Liver (tissue), 9 donors: ENCODE measurements around the gene CCDC12. TPM values are rescaled to one million over a fixed set of nuclear protein-coding genes. Genes with fewer than 3 reads are reported as not detected.
A peak's percentile ranks its signal among the peaks of the same experiment; 100 is the strongest.

ENCODE experiments used
- DNase-seq: peaks from one replicate; pipeline ENCODE4 v3.0.0-alpha.2; 2017; ENCODE audit warnings: low spot score
- H3K27ac ChIP-seq, 2 donors: one replicate each; pipeline ENCODE4 v1.7.0; 2013; ENCODE audit warnings: inconsistent platforms in 2 of 2, low read length in 2 of 2, control low read depth in 1 of 2, low read depth in 1 of 2, mild to moderate bottlenecking in 1 of 2
- H3K27me3 ChIP-seq, 4 donors: one replicate each; pipeline versions ENCODE4 v1.6.1 to v1.7.0; 2013; ENCODE audit warnings: low read length in 3 of 4, inconsistent platforms in 1 of 4, mild to moderate bottlenecking in 1 of 4, moderate library complexity in 1 of 4; ENCODE audit not compliant: control insufficient read depth in 4 of 4, insufficient read depth in 4 of 4
- H3K36me3 ChIP-seq, 4 donors: one replicate each; pipeline versions ENCODE4 v1.6.1 to v1.7.0; 2013; ENCODE audit warnings: low read length in 3 of 4, mild to moderate bottlenecking in 3 of 4, low read depth in 1 of 4, moderate library complexity in 1 of 4; ENCODE audit not compliant: control insufficient read depth in 4 of 4, insufficient read depth in 3 of 4
- H3K4me1 ChIP-seq, 4 donors: one replicate each; pipeline versions ENCODE4 v1.6.1 to v1.7.0; 2013; ENCODE audit warnings: low read length in 3 of 4, mild to moderate bottlenecking in 3 of 4, moderate library complexity in 1 of 4; ENCODE audit not compliant: control insufficient read depth in 4 of 4, insufficient read depth in 4 of 4
- H3K4me3 ChIP-seq, 3 donors: one replicate each; pipeline versions ENCODE4 v1.6.1 to v1.7.0; 2013; ENCODE audit warnings: low read length in 3 of 3, control low read depth in 1 of 3, low read depth in 1 of 3, mild to moderate bottlenecking in 1 of 3
- H3K9ac ChIP-seq, 2 donors: one replicate each; pipeline ENCODE4 v1.7.0; 2013; ENCODE audit warnings: low read length in 2 of 2, mild to moderate bottlenecking in 2 of 2, moderate library complexity in 2 of 2, control low read depth in 1 of 2, low read depth in 1 of 2
- H3K9me3 ChIP-seq, 4 donors: one replicate each; pipeline versions ENCODE4 v1.6.1 to v1.7.0; 2013; ENCODE audit warnings: low read length in 3 of 4; ENCODE audit not compliant: control insufficient read depth in 4 of 4
- FOXA1 ChIP-seq: IDR thresholded peaks from 2 replicates; pipeline ENCODE4 v1.6.1; 2016; ENCODE audit warnings: antibody characterized with exemption
- GABPA ChIP-seq, 2 donors: IDR thresholded peaks in 1 of 2; conservative IDR thresholded peaks in 1 of 2; 2 replicates each; pipeline ENCODE4 v1.6.1; 2016; ENCODE audit warnings: antibody characterized with exemption in 2 of 2, mild to moderate bottlenecking in 1 of 2, moderate library complexity in 1 of 2
- HNF4A ChIP-seq, 2 donors: conservative IDR thresholded peaks; 2 replicates each; pipeline ENCODE4 v1.6.1; 2016; ENCODE audit warnings: antibody characterized with exemption in 2 of 2, mild to moderate bottlenecking in 2 of 2
- JUND ChIP-seq, 2 donors: IDR thresholded peaks; 2 replicates each; pipeline ENCODE4 v1.6.1; 2016; ENCODE audit warnings: antibody characterized with exemption in 2 of 2
- NR2F2 ChIP-seq: IDR thresholded peaks from 2 replicates; pipeline ENCODE4 v1.6.1; 2016; ENCODE audit warnings: antibody characterized with exemption
- RAD21 ChIP-seq, 2 donors: IDR thresholded peaks; 2 replicates each; pipeline ENCODE4 v1.6.1; 2016; ENCODE audit warnings: antibody characterized with exemption in 2 of 2, mild to moderate bottlenecking in 2 of 2
- RXRA ChIP-seq, 2 donors: IDR thresholded peaks; 2 replicates each; pipeline ENCODE4 v1.6.1; 2017 to 2018; ENCODE audit warnings: antibody characterized with exemption in 2 of 2, mild to moderate bottlenecking in 1 of 2
- SP1 ChIP-seq: IDR thresholded peaks from 2 replicates; pipeline ENCODE4 v1.6.1; 2018; ENCODE audit warnings: antibody characterized with exemption, mild to moderate bottlenecking
- YY1 ChIP-seq: IDR thresholded peaks from 2 replicates; pipeline ENCODE4 v1.6.1; 2016; ENCODE audit warnings: antibody characterized with exemption, mild to moderate bottlenecking
- WGBS: extraction: QIAGEN DNeasy Blood & Tissue Kit; methylation state at CpG from one replicate; pipeline ENCODE4 v1.1.7; 2013; 5-methylcytosine and 5-hydroxymethylcytosine counted together
- polyA plus RNA-seq, 2 donors: library from polyadenylated mRNA; stranded (reverse) in 1 of 2; unstranded in 1 of 2; fragments of 200-250 nt in 1 of 2; fragments of >200 nt in 1 of 2; fragmentation: Nextera tagmentation in 1 of 2; extraction: Ambion mirVana in 1 of 2; gene quantifications; one replicate each; pipeline versions ENCODE4 v1.2.1 to v1.2.3, GENCODE V29; 2013 to 2015
- total RNA-seq, 2 donors: library from RNA; depleted of rRNA; stranded (reverse); fragments of >200 nt; gene quantifications; one replicate each; pipeline ENCODE4 v1.2.3, GENCODE V29; 2014
- TF ChIP-seq, protein P1 (sequence below): IDR thresholded peaks from 2 replicates; pipeline ENCODE4 v1.6.1; 2016; ENCODE audit warnings: antibody characterized with exemption
- TF ChIP-seq, protein P2 (sequence below): IDR thresholded peaks from 2 replicates; pipeline ENCODE4 v1.6.1; 2016; ENCODE audit warnings: antibody characterized with exemption
- TF ChIP-seq, protein P3 (sequence below): IDR thresholded peaks from 2 replicates; pipeline ENCODE4 v1.6.1; 2016; ENCODE audit warnings: antibody characterized with exemption, mild to moderate bottlenecking
- donor health status: healthy.
- donor health status: healthy.
- donor health status: healthy.
- donor health status: healthy.
- donor health status: healthy.

CCDC12 gene
- total and polyA plus RNA-seq, 4 donors = 8.5 to 35.1 (median 26.6) TPM

DNA sequence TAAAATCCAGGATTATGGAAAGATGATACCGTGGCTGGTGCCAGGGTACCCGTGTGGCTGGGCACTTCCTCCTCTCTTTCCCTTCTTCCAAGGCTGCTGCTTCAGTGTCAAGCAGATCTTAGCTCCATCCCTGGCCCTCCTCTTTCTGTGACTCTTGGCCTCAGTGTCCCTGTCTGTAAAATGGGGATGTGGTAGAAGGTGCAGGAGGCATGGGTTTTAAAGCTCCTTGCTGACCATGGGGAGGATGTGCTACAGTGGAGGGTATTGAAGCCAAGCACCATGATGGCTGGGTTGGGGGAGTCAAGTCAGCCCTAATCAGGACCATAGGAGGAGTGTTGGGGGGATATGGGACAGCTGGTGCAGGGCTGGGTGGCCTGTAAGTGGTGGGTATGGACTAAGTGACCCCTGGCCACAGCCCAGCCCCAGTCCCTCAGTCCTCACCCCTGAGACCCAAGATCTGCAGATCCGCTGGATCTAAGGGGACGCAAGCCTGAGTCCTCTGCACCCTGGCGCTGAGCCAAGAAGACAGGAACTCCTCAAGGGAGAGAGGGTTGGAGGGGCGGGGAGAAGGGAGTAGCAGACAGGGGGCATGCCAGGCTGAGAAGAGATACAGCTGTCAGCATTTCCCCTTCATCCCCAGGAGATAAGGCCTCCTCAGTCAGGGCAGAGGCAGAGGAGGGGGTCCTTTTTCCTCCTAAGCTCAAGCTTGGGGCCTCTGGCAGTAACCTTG is 87.0 kb downstream of the CCDC12 start:
- peaks cover 2 to 14% (median 5%) of the 10 kb centered on the region in 4 donors for H3K4me1 ChIP-seq
- DNase-seq = no peak
- peak overlapping the region in 1 of 2 donors; percentile 25 for H3K27ac ChIP-seq
- WGBS = 61% methylated on average over 6 of the region's 6 CpGs
- no peak overlapping the region for H3K4me3 ChIP-seq
- TF ChIP-seq NR2F2 (peak; percentile 18), RXRA (IDR thresholded peaks at IDR 0.05) (no peak)
- no peaks in the 10 kb centered on the region for H3K36me3 ChIP-seq
- no peak overlapping the region for H3K9ac ChIP-seq
- H3K9me3 ChIP-seq = no peaks in the 10 kb centered on the region
- no peaks in the 10 kb centered on the region for H3K27me3 ChIP-seq

DNA sequence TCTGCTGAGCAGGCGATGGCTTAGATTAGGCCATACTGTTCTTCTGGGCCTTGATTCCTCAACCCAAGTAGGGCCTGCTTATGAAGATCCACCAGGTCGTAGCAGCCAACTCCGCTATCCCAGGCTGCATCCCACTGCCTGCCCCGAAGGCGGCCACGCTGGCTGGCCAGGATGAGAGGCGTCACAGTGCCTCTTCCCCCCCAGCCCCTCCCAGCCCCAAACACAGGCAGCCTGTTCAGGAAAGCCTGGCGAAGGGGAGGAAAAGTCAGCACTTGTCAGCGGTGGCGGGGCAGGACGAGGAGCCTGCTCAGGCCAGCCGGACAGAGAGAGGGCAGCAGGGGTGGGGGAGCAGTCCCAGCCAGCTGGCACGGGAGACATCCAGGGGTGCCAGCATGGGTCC is 87.8 kb downstream of the CCDC12 start:
- H3K4me3 ChIP-seq = no peak overlapping the region
- WGBS = 81% methylated on average over 13 of the region's 13 CpGs
- H3K9ac ChIP-seq = no peak overlapping the region
- TF ChIP-seq JUND (IDR thresholded peaks at IDR 0.05) = no peak
- TF ChIP-seq FOXA1 = no peak
- no peak for TF ChIP-seq HNF4A (conservative IDR thresholded peaks at IDR 0.05)
- TF ChIP-seq GABPA (IDR thresholded peaks at IDR 0.05 in 1 of 2, conservative IDR thresholded peaks at IDR 0.05 in 1 of 2) = no peak
- TF ChIP-seq, protein P1, sequence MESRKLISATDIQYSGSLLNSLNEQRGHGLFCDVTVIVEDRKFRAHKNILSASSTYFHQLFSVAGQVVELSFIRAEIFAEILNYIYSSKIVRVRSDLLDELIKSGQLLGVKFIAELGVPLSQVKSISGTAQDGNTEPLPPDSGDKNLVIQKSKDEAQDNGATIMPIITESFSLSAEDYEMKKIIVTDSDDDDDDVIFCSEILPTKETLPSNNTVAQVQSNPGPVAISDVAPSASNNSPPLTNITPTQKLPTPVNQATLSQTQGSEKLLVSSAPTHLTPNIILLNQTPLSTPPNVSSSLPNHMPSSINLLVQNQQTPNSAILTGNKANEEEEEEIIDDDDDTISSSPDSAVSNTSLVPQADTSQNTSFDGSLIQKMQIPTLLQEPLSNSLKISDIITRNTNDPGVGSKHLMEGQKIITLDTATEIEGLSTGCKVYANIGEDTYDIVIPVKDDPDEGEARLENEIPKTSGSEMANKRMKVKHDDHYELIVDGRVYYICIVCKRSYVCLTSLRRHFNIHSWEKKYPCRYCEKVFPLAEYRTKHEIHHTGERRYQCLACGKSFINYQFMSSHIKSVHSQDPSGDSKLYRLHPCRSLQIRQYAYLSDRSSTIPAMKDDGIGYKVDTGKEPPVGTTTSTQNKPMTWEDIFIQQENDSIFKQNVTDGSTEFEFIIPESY = no peak
- TF ChIP-seq RXRA (IDR thresholded peaks at IDR 0.05) = no peak
- TF ChIP-seq YY1 = no peak
- TF ChIP-seq RAD21 (IDR thresholded peaks at IDR 0.05) = no peak
- TF ChIP-seq SP1 = no peak
- TF ChIP-seq, protein P2, sequence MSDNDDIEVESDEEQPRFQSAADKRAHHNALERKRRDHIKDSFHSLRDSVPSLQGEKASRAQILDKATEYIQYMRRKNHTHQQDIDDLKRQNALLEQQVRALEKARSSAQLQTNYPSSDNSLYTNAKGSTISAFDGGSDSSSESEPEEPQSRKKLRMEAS = no peak
- TF ChIP-seq, protein P3, sequence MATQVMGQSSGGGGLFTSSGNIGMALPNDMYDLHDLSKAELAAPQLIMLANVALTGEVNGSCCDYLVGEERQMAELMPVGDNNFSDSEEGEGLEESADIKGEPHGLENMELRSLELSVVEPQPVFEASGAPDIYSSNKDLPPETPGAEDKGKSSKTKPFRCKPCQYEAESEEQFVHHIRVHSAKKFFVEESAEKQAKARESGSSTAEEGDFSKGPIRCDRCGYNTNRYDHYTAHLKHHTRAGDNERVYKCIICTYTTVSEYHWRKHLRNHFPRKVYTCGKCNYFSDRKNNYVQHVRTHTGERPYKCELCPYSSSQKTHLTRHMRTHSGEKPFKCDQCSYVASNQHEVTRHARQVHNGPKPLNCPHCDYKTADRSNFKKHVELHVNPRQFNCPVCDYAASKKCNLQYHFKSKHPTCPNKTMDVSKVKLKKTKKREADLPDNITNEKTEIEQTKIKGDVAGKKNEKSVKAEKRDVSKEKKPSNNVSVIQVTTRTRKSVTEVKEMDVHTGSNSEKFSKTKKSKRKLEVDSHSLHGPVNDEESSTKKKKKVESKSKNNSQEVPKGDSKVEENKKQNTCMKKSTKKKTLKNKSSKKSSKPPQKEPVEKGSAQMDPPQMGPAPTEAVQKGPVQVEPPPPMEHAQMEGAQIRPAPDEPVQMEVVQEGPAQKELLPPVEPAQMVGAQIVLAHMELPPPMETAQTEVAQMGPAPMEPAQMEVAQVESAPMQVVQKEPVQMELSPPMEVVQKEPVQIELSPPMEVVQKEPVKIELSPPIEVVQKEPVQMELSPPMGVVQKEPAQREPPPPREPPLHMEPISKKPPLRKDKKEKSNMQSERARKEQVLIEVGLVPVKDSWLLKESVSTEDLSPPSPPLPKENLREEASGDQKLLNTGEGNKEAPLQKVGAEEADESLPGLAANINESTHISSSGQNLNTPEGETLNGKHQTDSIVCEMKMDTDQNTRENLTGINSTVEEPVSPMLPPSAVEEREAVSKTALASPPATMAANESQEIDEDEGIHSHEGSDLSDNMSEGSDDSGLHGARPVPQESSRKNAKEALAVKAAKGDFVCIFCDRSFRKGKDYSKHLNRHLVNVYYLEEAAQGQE = no peak
- H3K27ac ChIP-seq = no peak overlapping the region
- peaks cover 2 to 14% (median 5%) of the 10 kb centered on the region in 4 donors for H3K4me1 ChIP-seq
- H3K36me3 ChIP-seq = no peaks in the 10 kb centered on the region
- DNase-seq = no peak
- H3K9me3 ChIP-seq = no peaks in the 10 kb centered on the region
- peaks cover 0 to 5% (median under 1%) of the 10 kb centered on the region in 4 donors for H3K27me3 ChIP-seq
